ENCODE data around the gene ARRDC3. TPM values are rescaled to one million over a fixed set of nuclear protein-coding genes. Genes with fewer than 3 reads are reported as not detected.

ARRDC3 gene
- total and polyA plus RNA-seq, 10 of the 15 experiments (the other 5 are each of a cell fraction or from before 2014, with no cell fraction given): 2.3 to 14.0 (median 8.6) TPM

- TF ChIP-seq ZBTB33 (IDR thresholded peaks at IDR 0.05) (no peak), HDAC6 (IDR thresholded peaks at IDR 0.05; ENCODE audit: unreplicated experiment) (no peak), CEBPB (IDR thresholded peaks at IDR 0.05; ENCODE audit: borderline replicate concordance in 1 of 2, low read depth in 2 of 2, low read length in 2 of 2) (no peak), IRF4 (IDR thresholded peaks at IDR 0.05; ENCODE audit: low read depth, low read length) (no peak), FOS (IDR thresholded peaks at IDR 0.05; ENCODE audit: borderline replicate concordance, extremely low read depth, insufficient read length) (no peak), SREBF2 (IDR thresholded peaks at IDR 0.05; ENCODE audit: low read length) (no peak), KDM1A (IDR thresholded peaks at IDR 0.05; ENCODE audit: borderline replicate concordance) (no peak), SMAD5 (IDR thresholded peaks at IDR 0.05; ENCODE audit: low read depth) (no peak), SUZ12 (IDR thresholded peaks at IDR 0.05; ENCODE audit: unreplicated experiment) (no peak), YBX1 (IDR thresholded peaks at IDR 0.05) (no peak), SMC3 (IDR thresholded peaks at IDR 0.05; ENCODE audit: borderline replicate concordance, low read length) (no peak), ZSCAN29 (IDR thresholded peaks at IDR 0.05) (no peak), TCF3 (IDR thresholded peaks at IDR 0.05; ENCODE audit: borderline replicate concordance, insufficient read depth, low read depth, low read length) (no peak; the same call in 1 of the 2 replicates), YY1 (IDR thresholded peaks at IDR 0.05; ENCODE audit: low read depth, low read length) (no peak), SKIL (IDR thresholded peaks at IDR 0.05; ENCODE audit: low read depth, poor library complexity, severe bottlenecking) (no peak), POLR2AphosphoS2 (IDR thresholded peaks at IDR 0.05; ENCODE audit: low read depth, low read length) (no peak), ZBED1 (IDR thresholded peaks at IDR 0.05; ENCODE audit: borderline replicate concordance) (0 out of 2 replicates have a peak, but pooled peaks have one; percentile 59)
- TF ChIP-seq, protein P1, sequence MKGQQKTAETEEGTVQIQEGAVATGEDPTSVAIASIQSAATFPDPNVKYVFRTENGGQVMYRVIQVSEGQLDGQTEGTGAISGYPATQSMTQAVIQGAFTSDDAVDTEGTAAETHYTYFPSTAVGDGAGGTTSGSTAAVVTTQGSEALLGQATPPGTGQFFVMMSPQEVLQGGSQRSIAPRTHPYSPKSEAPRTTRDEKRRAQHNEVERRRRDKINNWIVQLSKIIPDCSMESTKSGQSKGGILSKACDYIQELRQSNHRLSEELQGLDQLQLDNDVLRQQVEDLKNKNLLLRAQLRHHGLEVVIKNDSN (IDR thresholded peaks at IDR 0.05; ENCODE audit: borderline replicate concordance, extremely low read length, insufficient read depth, low read depth, low read length): no peak
- TF ChIP-seq, protein P2, sequence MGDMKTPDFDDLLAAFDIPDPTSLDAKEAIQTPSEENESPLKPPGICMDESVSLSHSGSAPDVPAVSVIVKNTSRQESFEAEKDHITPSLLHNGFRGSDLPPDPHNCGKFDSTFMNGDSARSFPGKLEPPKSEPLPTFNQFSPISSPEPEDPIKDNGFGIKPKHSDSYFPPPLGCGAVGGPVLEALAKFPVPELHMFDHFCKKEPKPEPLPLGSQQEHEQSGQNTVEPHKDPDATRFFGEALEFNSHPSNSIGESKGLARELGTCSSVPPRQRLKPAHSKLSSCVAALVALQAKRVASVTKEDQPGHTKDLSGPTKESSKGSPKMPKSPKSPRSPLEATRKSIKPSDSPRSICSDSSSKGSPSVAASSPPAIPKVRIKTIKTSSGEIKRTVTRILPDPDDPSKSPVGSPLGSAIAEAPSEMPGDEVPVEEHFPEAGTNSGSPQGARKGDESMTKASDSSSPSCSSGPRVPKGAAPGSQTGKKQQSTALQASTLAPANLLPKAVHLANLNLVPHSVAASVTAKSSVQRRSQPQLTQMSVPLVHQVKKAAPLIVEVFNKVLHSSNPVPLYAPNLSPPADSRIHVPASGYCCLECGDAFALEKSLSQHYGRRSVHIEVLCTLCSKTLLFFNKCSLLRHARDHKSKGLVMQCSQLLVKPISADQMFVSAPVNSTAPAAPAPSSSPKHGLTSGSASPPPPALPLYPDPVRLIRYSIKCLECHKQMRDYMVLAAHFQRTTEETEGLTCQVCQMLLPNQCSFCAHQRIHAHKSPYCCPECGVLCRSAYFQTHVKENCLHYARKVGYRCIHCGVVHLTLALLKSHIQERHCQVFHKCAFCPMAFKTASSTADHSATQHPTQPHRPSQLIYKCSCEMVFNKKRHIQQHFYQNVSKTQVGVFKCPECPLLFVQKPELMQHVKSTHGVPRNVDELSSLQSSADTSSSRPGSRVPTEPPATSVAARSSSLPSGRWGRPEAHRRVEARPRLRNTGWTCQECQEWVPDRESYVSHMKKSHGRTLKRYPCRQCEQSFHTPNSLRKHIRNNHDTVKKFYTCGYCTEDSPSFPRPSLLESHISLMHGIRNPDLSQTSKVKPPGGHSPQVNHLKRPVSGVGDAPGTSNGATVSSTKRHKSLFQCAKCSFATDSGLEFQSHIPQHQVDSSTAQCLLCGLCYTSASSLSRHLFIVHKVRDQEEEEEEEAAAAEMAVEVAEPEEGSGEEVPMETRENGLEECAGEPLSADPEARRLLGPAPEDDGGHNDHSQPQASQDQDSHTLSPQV (IDR thresholded peaks at IDR 0.05): no peak
Observed at GRCh38 chr5:91361055-91361701, 21.9 kb downstream of the ARRDC3 start (continued).
